GM21367 (cell line): ENCODE results near the gene PDE8A.

Experiments
- ATAC-seq: cut with Tn5 transposase; IDR thresholded peaks from one replicate; pipeline ENCODE4 v1.9.1; 2021; ENCODE audit not compliant: unreplicated experiment

Gene PDE8A

GRCh38 chr15:85071061-85071460, 89.4 kb downstream of the PDE8A start:
- ATAC-seq: no peak

GRCh38 chr15:85071504-85071903, 89.8 kb downstream of the PDE8A start:
- ATAC-seq: no peak

GRCh38 chr15:85072917-85073316, 91.3 kb downstream of the PDE8A start:
- no peak for ATAC-seq

GRCh38 chr15:85073556-85074194, 92.0 kb downstream of the PDE8A start:
- ATAC-seq: no peak

- no peak for ATAC-seq
Observed at GRCh38 chr15:85086855-85087254, 105.2 kb downstream of the PDE8A start.

- no peak for ATAC-seq
Observed at GRCh38 chr15:85088300-85088699, 106.6 kb downstream of the PDE8A start.

GRCh38 chr15:85089929-85090597, 108.4 kb downstream of the PDE8A start:
- no peak for ATAC-seq

GRCh38 chr15:85091990-85092389, 110.3 kb downstream of the PDE8A start:
- no peak for ATAC-seq

- no peak for ATAC-seq
Observed at GRCh38 chr15:85094685-85095084, 113.0 kb downstream of the PDE8A start.

- no peak for ATAC-seq
Observed at GRCh38 chr15:85095566-85095965, 113.9 kb downstream of the PDE8A start.

GRCh38 chr15:85097250-85097649, 115.6 kb downstream of the PDE8A start:
- ATAC-seq: no peak

GRCh38 chr15:85097725-85098124, 116.1 kb downstream of the PDE8A start:
- ATAC-seq: no peak

GRCh38 chr15:85099195-85099803, 117.6 kb downstream of the PDE8A start:
- no peak for ATAC-seq

- ATAC-seq: no peak
Observed at GRCh38 chr15:85100186-85100937, 118.7 kb downstream of the PDE8A start.

GRCh38 chr15:85104584-85104983, 122.9 kb downstream of the PDE8A start:
- ATAC-seq: no peak

GRCh38 chr15:85108136-85108535, 126.5 kb downstream of the PDE8A start:
- no peak for ATAC-seq

GRCh38 chr15:85109333-85109732, 127.7 kb downstream of the PDE8A start:
- no peak for ATAC-seq

GRCh38 chr15:85112997-85113396, 131.3 kb downstream of the PDE8A start:
- no peak for ATAC-seq

GRCh38 chr15:85114886-85115285, 133.2 kb downstream of the PDE8A start:
- no peak for ATAC-seq

- no peak for ATAC-seq
Observed at GRCh38 chr15:85116066-85116465, 134.4 kb downstream of the PDE8A start.

- no peak for ATAC-seq
Observed at GRCh38 chr15:85116494-85116893, 134.8 kb downstream of the PDE8A start.
